Right renal cortex interstitium (tissue), 3 donors: ENCODE data around the gene UBA1. TPM values are rescaled to one million over a fixed set of nuclear protein-coding genes. Genes with fewer than 3 reads are reported as not detected.
"Not testable (repeated sequence)": the region's sequence is repeated elsewhere in the genome, so short reads cannot be mapped to it uniquely, and the experiment has no call there.

ENCODE experiments used
- DNase-seq, 3 donors: peaks; one replicate each; pipeline ENCODE4 v3.0.0-alpha.2; 2013; ENCODE audit warnings: low read depth in 3 of 3, low spot score in 2 of 3
- polyA plus RNA-seq, 3 donors: library from polyadenylated mRNA; unstranded; fragments of 120-200 nt; gene quantifications; one replicate each; pipeline ENCODE4 v1.2.1, GENCODE V29; 2013; ENCODE audit not compliant: insufficient read length in 3 of 3

UBA1 gene
- polyA plus RNA-seq, 3 donors: 202 to 228 (median 217) TPM

- no peak for DNase-seq
These were observed 54.3 kb downstream of the UBA1 start for GRCh38 chrX:47247999-47248320.

- no peak for DNase-seq
These were observed 54.9 kb downstream of the UBA1 start for GRCh38 chrX:47248576-47248975.

DNA sequence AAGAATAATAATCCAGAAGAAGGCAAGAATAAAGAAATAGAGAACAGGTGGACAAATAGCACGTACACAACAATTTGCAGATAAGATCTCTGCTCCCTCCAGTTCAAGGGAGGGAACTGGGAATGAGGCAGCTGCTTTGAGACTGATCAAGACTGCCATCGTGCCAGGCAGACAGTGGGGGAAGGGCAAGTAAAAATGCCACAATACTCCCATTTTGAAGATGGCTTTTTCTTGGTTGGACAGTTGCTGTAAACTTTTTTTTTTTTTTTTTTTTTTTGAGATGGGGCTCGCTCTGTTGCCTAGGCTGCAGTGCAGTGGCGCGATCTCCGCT, 56.4 kb downstream of the UBA1 start:
- no peak for DNase-seq

DNA sequence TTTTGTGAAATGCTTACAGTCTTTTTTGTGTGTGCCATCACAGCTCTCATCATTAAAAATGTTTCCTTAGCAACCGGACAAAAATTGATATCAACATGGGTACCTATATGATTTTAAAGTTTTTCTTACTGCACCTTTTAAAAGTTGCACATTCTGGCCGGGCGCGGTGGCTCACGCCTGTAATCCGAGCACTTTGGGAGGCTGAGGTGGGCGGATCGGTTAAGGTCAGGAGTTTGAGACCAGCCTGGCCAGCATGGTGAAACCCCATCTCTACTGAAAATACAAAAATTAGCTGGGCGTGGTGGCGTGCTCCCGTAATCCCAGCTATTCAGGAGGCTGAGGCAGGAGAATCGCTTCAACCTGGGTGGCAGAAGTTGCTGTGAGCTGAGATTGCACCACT, 64.0 kb downstream of the UBA1 start:
- not testable (repeated sequence) for DNase-seq

Other genes starting within 250 kb of the UBA1 start
- gene RGN, start 115.4 kb upstream of the UBA1 start, polyA plus RNA-seq: 10 to 100 TPM; 31.0 to 43.6 (median 34.1) TPM
- 100 to 1,000 TPM in 1 of 3 donors, 10 to 100 TPM in 2; 90.7 to 104 (median 96.9) TPM for gene NDUFB11, start 49.1 kb upstream of the UBA1 start, polyA plus RNA-seq
- gene RBM10, start 48.6 kb upstream of the UBA1 start, polyA plus RNA-seq: 10 to 100 TPM; 44.6 to 48.9 (median 45.0) TPM
- 100 to 1,000 TPM in 2 of 3 donors, 10 to 100 TPM in 1; 99.8 to 105 (median 105) TPM for gene CDK16, start 24.9 kb downstream of the UBA1 start, polyA plus RNA-seq
- 100 to 1,000 TPM; 135 to 147 (median 137) TPM for gene USP11, start 39.2 kb downstream of the UBA1 start, polyA plus RNA-seq
- 1 to 10 TPM in 2 of 3 donors, under 1 TPM in 1; 0.92 to 1.2 (median 1.1) TPM for gene ZNF157, start 176.7 kb downstream of the UBA1 start, polyA plus RNA-seq